ENCODE measurements around the gene NOP16.

- TF ChIP-seq CTCF (tag by site-specific recombination; IDR thresholded peaks at IDR 0.05): no peak
- TF ChIP-seq ZNF24 (tag by site-specific recombination; IDR thresholded peaks at IDR 0.05): no peak
- no peak for TF ChIP-seq ELK4 (IDR thresholded peaks at IDR 0.05; ENCODE audit: borderline replicate concordance, low read depth, low read length)
- TF ChIP-seq TCF7L2 (IDR thresholded peaks at IDR 0.05; ENCODE audit: borderline replicate concordance, low read depth, low read length): no peak
- no peak for TF ChIP-seq SALL2 (tag by site-specific recombination; IDR thresholded peaks at IDR 0.05; ENCODE audit: borderline replicate concordance)
- no peak for TF ChIP-seq YY1 (tag by site-specific recombination; IDR thresholded peaks at IDR 0.05)
- no peak for TF ChIP-seq ZNF521 (tag by site-specific recombination; IDR thresholded peaks at IDR 0.05)
- TF ChIP-seq ZNF610 (tag by site-specific recombination; IDR thresholded peaks at IDR 0.05; ENCODE audit: borderline replicate concordance): no peak
- TF ChIP-seq ZBTB7A (tag by site-specific recombination; IDR thresholded peaks at IDR 0.05; ENCODE audit: low read depth): no peak
- TF ChIP-seq ZNF248 (tag by site-specific recombination; IDR thresholded peaks at IDR 0.05): no peak
- TF ChIP-seq ZBTB10 (tag by site-specific recombination; IDR thresholded peaks at IDR 0.05): no peak
Measured at GRCh38 chr5:176381423-176381822, 7.0 kb downstream of the NOP16 start.

Data from HEK293 (cell line).